GM23248 (cell line): ENCODE data around the gene SH3PXD2A. TPM values are rescaled to one million over a fixed set of nuclear protein-coding genes. Genes with fewer than 3 reads are reported as not detected.

Source experiments
- DNase-seq: peaks from one replicate; pipeline ENCODE4 v3.0.0-alpha.2; 2015
- H2AFZ ChIP-seq: fragments of 200-600 bp; sonication (generic); 2 replicates; pipeline ENCODE4 v1.6.1; 2016; ENCODE audit warnings: antibody characterized with exemption
- H3F3A ChIP-seq: fragments of 200-600 bp; sonication (generic); 2 replicates; pipeline ENCODE4 v1.6.1; 2016; ENCODE audit warnings: mild to moderate bottlenecking, antibody characterized with exemption, mixed run types; ENCODE audit not compliant: insufficient read depth
- H3K27ac ChIP-seq: fragments of 200-600 bp; sonication (generic); 2 replicates; pipeline ENCODE4 v1.5.1; 2016; ENCODE audit warnings: mild to moderate bottlenecking
- H3K27me3 ChIP-seq: fragments of 200-600 bp; sonication (generic); replicated peaks from 2 replicates; pipeline ENCODE4 v1.6.1; 2016; ENCODE audit warnings: mild to moderate bottlenecking; ENCODE audit not compliant: insufficient read depth
- H3K36me3 ChIP-seq: fragments of 200-600 bp; sonication (generic); 2 replicates; pipeline ENCODE4 v1.6.1; 2016; ENCODE audit warnings: low read depth, mild to moderate bottlenecking
- H3K4me1 ChIP-seq: fragments of 200-600 bp; sonication (generic); 2 replicates; pipeline ENCODE4 v1.6.1; 2016; ENCODE audit warnings: mild to moderate bottlenecking; ENCODE audit not compliant: insufficient read depth
- H3K4me2 ChIP-seq: fragments of 200-600 bp; sonication (generic); one replicate; pipeline ENCODE4 v1.6.1; 2016; ENCODE audit warnings: mild to moderate bottlenecking; ENCODE audit not compliant: unreplicated experiment
- H3K4me3 ChIP-seq: fragments of 200-600 bp; sonication (generic); 2 replicates; pipeline ENCODE4 v1.5.1; 2016; ENCODE audit warnings: mild to moderate bottlenecking
- H3K79me2 ChIP-seq: fragments of 200-600 bp; sonication (generic); 2 replicates; pipeline ENCODE4 v1.6.1; 2016; ENCODE audit warnings: mild to moderate bottlenecking; ENCODE audit not compliant: insufficient read depth
- H3K9ac ChIP-seq: fragments of 200-600 bp; sonication (generic); 2 replicates; pipeline ENCODE4 v1.6.1; 2016; ENCODE audit warnings: mild to moderate bottlenecking
- H3K9me2 ChIP-seq: fragments of 200-600 bp; sonication (generic); 2 replicates; pipeline ENCODE4 v1.6.1; 2016; ENCODE audit warnings: mixed run types, mild to moderate bottlenecking, moderate library complexity; ENCODE audit not compliant: insufficient read depth
- H3K9me3 ChIP-seq: fragments of 200-600 bp; sonication (generic); one replicate; pipeline ENCODE4 v1.6.1; 2017; ENCODE audit warnings: low read depth
- H4K20me1 ChIP-seq: fragments of 200-600 bp; sonication (generic); 2 replicates; pipeline ENCODE4 v1.6.0; 2016; ENCODE audit not compliant: insufficient read depth
- EZH2 ChIP-seq: fragments of 200-600 bp; sonication (generic); IDR thresholded peaks from 2 replicates; pipeline ENCODE4 v1.6.1; 2018; ENCODE audit warnings: antibody characterized with exemption, mild to moderate bottlenecking; ENCODE audit not compliant: insufficient read depth, poor library complexity, severe bottlenecking
- EZH2phosphoT487 ChIP-seq: fragments of 200-600 bp; sonication (generic); IDR thresholded peaks from 2 replicates; pipeline ENCODE4 v1.6.1; 2018; ENCODE audit warnings: antibody characterized with exemption, moderate library complexity, mild to moderate bottlenecking, low read depth; ENCODE audit not compliant: insufficient read depth
- WGBS, 2 experiments: methylation state at CpG; one replicate each; pipeline ENCODE4 v1.1.6; 2015 to 2017; ENCODE audit warnings: low lambda C conversion rate in 2 of 2, low coverage in 1 of 2; ENCODE audit errors: missing lambda C conversion rate in 2 of 2; 5-methylcytosine and 5-hydroxymethylcytosine counted together
- in situ Hi-C: fragments of 300-500 bp; cut with MboI; formaldehyde crosslinking; loops from 2 replicates; pipeline ENCODE4 v1.15.0; 2020
- polyA plus RNA-seq: library from polyadenylated mRNA; unstranded; fragments of >200 nt; fragmentation: Nextera tagmentation; extraction: Ambion mirVana; gene quantifications from 2 replicates; pipeline ENCODE4 v1.2.1, GENCODE V29; 2016
- total RNA-seq: library from RNA; depleted of rRNA; stranded (reverse); fragments of >200 nt; shearing (Covaris generic); gene quantifications from 2 replicates; pipeline ENCODE4 v1.2.3, GENCODE V29; 2014

Gene SH3PXD2A
- total and polyA plus RNA-seq, 2 experiments from 2014 or later = 34.0 to 58.0 TPM

DNA sequence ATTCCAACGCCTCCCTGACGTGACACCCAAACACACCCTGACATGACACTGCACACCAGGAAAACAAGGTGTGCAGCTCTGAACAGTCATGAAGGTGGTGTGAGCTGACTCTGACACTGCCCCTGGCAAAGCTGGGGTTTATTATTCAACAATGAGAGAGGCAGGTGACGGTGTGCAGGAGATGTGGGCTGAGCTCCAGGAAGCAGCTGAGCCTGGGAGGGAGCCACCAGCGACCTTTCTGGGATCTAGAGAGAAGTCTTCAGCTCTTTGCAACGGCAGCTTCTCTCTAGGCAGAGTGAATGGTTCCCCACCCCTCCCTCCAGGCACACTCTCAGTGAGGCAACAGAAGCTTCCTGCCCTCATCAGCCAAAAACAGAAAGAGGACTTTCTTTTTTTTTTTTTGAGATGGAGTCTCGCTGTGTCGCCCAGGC is 65.6 kb downstream of the SH3PXD2A start:
- no peaks in the 10 kb centered on the region for H3K9me3 ChIP-seq
- no peaks in the 10 kb centered on the region for H3K79me2 ChIP-seq

DNA sequence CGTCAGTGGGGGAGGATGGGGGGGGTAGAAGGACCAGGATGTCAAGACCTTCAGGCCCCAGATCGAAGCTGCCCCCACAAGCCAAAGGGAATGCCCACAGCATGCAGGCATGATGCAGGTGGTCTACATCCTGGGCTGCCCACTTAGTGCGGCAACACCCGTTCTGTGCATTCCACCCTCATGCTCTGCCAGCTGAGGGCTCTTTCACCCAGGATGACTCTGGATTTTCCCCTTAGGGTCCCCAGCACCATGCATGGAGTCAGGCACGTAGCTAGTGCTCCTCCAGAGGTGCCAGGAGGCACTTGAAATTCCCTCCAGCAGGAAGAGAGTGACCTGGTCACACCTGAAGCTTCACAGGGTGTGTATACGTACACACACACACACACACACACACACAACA is 66.2 kb downstream of the SH3PXD2A start:
- TF ChIP-seq EZH2phosphoT487 = no peak
- Histone ChIP-seq H2AFZ (no peak overlapping the region), H3K9me2 (no peaks in the 10 kb centered on the region), H4K20me1 (no peaks in the 10 kb centered on the region), H3K79me2 (no peaks in the 10 kb centered on the region), H3F3A (peaks cover 16% of the 10 kb centered on the region; the same call in 1 of the 2 replicates), H3K27me3 (no peaks in the 10 kb centered on the region), H3K4me1 (peaks cover 9% of the 10 kb centered on the region), H3K27ac (no peak overlapping the region), H3K4me3 (no peak overlapping the region), H3K9me3 (no peaks in the 10 kb centered on the region), H3K36me3 (no peaks in the 10 kb centered on the region), H3K9ac (no peak overlapping the region), H3K4me2 (no peak overlapping the region)
- in situ Hi-C loops = no loop called here
- no peak for DNase-seq
- 83 to 86% methylated on average over 6 of the region's 6 CpGs for WGBS, 2 experiments

More for the DNA sequence above, 65.6 kb downstream of the SH3PXD2A start:
- H3K4me1 ChIP-seq = peaks cover 9% of the 10 kb centered on the region
- no peak overlapping the region for H2AFZ ChIP-seq
- in situ Hi-C loops = no loop called here
- no peak for DNase-seq
- H4K20me1 ChIP-seq = no peaks in the 10 kb centered on the region
- no peak overlapping the region for H3K4me3 ChIP-seq
- WGBS, 2 experiments = 88 to 93% methylated on average over 7 of the region's 7 CpGs
- TF ChIP-seq EZH2phosphoT487 = no peak
- no peak for TF ChIP-seq EZH2
- H3K36me3 ChIP-seq = no peaks in the 10 kb centered on the region
- no peak overlapping the region for H3K4me2 ChIP-seq
- H3K9me2 ChIP-seq = no peaks in the 10 kb centered on the region
- H3K27ac ChIP-seq = no peak overlapping the region
- peaks cover 16% of the 10 kb centered on the region; the same call in 1 of the 2 replicates for H3F3A ChIP-seq
- H3K9ac ChIP-seq = no peak overlapping the region
- H3K27me3 ChIP-seq = no peaks in the 10 kb centered on the region

DNA sequence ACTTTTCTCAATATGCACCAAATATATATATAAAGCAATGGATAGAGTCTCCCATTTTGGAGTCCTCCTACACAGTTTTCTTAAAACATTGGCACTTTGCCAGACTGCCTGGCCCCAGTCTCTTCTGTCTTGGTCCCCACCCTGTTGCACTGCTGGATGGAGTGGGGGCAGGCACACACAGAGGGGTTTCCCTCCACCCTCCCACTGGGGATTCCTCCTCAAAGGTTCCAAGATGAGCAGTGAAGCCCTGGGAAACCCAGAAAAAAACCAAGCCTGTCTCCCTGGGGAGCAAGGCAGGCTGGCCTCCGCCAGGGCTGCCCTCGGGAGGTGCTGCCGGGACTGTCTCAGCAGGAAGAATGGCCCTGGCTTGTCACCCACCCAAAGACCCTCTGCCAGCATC is 68.0 kb downstream of the SH3PXD2A start:
- in situ Hi-C loops = no loop called here
- no peaks in the 10 kb centered on the region for H4K20me1 ChIP-seq
- no peaks in the 10 kb centered on the region for H3K79me2 ChIP-seq
- no peaks in the 10 kb centered on the region for H3K27me3 ChIP-seq
- no peaks in the 10 kb centered on the region for H3K9me3 ChIP-seq
- H3K9me2 ChIP-seq = no peaks in the 10 kb centered on the region
- H3K9ac ChIP-seq = no peak overlapping the region
- peaks cover 6% of the 10 kb centered on the region; the same call in 1 of the 2 replicates for H3F3A ChIP-seq
- DNase-seq = no peak
- no peak overlapping the region for H3K4me3 ChIP-seq
- TF ChIP-seq EZH2 (no peak), EZH2phosphoT487 (no peak)
- no peak overlapping the region for H3K27ac ChIP-seq
- no peak overlapping the region for H2AFZ ChIP-seq
- WGBS, 2 experiments = 86 to 89% methylated on average over 3 of the region's 3 CpGs
- H3K4me1 ChIP-seq = peaks cover 2% of the 10 kb centered on the region
- H3K4me2 ChIP-seq = no peak overlapping the region
- no peaks in the 10 kb centered on the region for H3K36me3 ChIP-seq

DNA sequence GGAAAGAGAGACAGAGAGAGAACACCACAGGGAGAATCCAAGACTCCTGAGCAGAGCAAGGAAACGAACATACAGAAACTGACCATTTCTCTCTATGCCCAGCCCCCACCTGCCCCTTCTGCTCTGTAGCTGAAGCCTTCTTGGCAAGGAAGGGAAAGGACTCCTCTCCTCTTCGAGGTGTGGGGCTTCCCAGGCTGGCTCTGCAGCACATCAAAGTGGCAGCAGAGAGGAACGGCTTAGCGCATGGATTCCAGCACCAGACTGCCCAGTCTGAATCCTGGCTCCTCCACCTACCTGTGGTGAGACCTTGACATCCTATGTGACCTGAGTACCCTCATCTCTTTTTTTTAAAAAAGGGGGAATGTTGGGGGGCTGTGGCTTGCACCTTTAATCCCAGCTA is 69.4 kb downstream of the SH3PXD2A start:
- in situ Hi-C loops = no loop called here
- no peaks in the 10 kb centered on the region for H3K79me2 ChIP-seq

More for the DNA sequence above, 69.4 kb downstream of the SH3PXD2A start:
- H3K4me3 ChIP-seq = no peak overlapping the region
- no peak for TF ChIP-seq EZH2phosphoT487
- no peak for TF ChIP-seq EZH2
- no peaks in the 10 kb centered on the region for H3K9me2 ChIP-seq
- H3K4me2 ChIP-seq = no peak overlapping the region
- H3K4me1 ChIP-seq = peaks cover 10% of the 10 kb centered on the region
- H4K20me1 ChIP-seq = no peaks in the 10 kb centered on the region
- no peak for DNase-seq
- no peak overlapping the region for H3K9ac ChIP-seq
- H2AFZ ChIP-seq = no peak overlapping the region
- no peaks in the 10 kb centered on the region for H3K27me3 ChIP-seq
- H3K27ac ChIP-seq = no peak overlapping the region
- no peaks in the 10 kb centered on the region for H3K36me3 ChIP-seq
- WGBS, 2 experiments = 85 to 92% methylated on average over 4 of the region's 4 CpGs
- H3F3A ChIP-seq = peaks cover 12% of the 10 kb centered on the region
- H3K9me3 ChIP-seq = no peaks in the 10 kb centered on the region
